ENCODE data around the gene PHF20. TPM values are rescaled to one million over a fixed set of nuclear protein-coding genes. Genes with fewer than 3 reads are reported as not detected.

Gene PHF20
- total and polyA plus RNA-seq, 12 donors, result 23.4 to 44.7 (median 36.0) TPM

- H3K36me3 ChIP-seq, result peaks cover 0 to 62% (median 10%) of the 10 kb centered on the region in 9 donors
- no peaks in the 10 kb centered on the region for H3K27me3 ChIP-seq
- intact Hi-C loops (cut with DNase I), result loop anchor here in 1 of 10 donors (2.0 kb wide), 1 partner anchor 43 kb away; no protein-coding TSS in a partner anchor
- 90 to 97% methylated on average over 4 of the region's 4 CpGs for WGBS, 2 donors
- H3K4me1 ChIP-seq, result peaks cover 0 to 21% (median 11%) of the 10 kb centered on the region in 9 donors
- H3K4me3 ChIP-seq, result no peak overlapping the region
- ATAC-seq (peak in 3 of 8 donors; percentile 16 to 89 (median 31)), DNase-seq (no peak)
- H3K9me3 ChIP-seq, result no peaks in the 10 kb centered on the region
- TF ChIP-seq, protein P1, sequence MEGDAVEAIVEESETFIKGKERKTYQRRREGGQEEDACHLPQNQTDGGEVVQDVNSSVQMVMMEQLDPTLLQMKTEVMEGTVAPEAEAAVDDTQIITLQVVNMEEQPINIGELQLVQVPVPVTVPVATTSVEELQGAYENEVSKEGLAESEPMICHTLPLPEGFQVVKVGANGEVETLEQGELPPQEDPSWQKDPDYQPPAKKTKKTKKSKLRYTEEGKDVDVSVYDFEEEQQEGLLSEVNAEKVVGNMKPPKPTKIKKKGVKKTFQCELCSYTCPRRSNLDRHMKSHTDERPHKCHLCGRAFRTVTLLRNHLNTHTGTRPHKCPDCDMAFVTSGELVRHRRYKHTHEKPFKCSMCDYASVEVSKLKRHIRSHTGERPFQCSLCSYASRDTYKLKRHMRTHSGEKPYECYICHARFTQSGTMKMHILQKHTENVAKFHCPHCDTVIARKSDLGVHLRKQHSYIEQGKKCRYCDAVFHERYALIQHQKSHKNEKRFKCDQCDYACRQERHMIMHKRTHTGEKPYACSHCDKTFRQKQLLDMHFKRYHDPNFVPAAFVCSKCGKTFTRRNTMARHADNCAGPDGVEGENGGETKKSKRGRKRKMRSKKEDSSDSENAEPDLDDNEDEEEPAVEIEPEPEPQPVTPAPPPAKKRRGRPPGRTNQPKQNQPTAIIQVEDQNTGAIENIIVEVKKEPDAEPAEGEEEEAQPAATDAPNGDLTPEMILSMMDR (IDR thresholded peaks at IDR 0.05), result no peak
- no peak overlapping the region for H3K27ac ChIP-seq
These were observed 130.1 kb downstream of the PHF20 start for GRCh38 chr20:35901678-35902544.

DNA sequence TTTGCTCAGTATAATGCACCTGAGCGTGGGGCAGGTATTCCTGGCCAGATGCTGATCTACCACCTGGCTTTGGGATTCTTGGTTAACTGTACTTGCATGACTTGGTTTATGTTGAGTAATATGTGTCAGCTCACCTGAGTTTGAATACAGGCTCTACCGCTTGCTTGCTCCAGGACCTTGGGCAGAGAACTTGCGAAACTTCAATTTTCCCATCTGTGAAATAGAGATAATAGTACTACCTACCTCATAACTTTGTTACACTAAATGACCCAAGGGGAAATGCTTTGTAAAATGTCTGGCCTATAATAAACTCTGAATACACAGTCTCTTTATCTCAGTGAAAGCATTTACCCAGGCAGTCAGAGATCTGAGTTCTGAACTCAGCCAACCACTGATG is 130.7 kb downstream of the PHF20 start:
- no peak overlapping the region for H3K27ac ChIP-seq
- H3K27me3 ChIP-seq, result no peaks in the 10 kb centered on the region
- no peak overlapping the region for H3K4me3 ChIP-seq
- 96 to 99% methylated on average over 3 of the region's 3 CpGs for WGBS, 2 donors
- TF ChIP-seq, protein P1 (IDR thresholded peaks at IDR 0.05), result no peak
- DNase-seq (no peak), ATAC-seq (no peak)
- intact Hi-C loops (cut with DNase I), result loop anchor here in 1 of 10 donors (2.0 kb wide), 1 partner anchor 42 kb away; no protein-coding TSS in a partner anchor
- no peaks in the 10 kb centered on the region for H3K9me3 ChIP-seq
- peaks cover 0 to 62% (median 10%) of the 10 kb centered on the region in 9 donors for H3K36me3 ChIP-seq
- peaks cover 0 to 27% (median 17%) of the 10 kb centered on the region in 9 donors for H3K4me1 ChIP-seq

DNA sequence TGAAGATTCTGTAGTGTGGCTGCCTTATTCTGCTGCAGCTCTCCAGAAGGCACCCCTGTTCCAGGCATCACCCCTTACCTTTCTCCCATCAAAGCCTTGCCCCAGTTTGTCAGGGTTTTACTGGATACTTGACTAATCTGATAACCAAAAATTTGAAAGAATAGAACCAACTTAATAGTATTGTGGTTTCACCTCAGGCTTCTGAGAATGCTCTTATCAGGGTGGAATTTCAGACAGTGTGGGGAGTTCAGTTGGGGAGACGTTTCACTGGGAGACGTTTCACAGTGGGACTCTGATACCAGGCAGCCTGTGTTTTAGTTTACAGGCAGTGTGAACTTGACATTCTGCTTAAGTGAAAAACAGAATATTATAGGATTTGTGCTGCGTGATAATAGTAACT is 132.0 kb downstream of the PHF20 start:
- no peak overlapping the region for H3K4me3 ChIP-seq
- TF ChIP-seq, protein P1 (IDR thresholded peaks at IDR 0.05), result no peak
- H3K4me1 ChIP-seq, result peaks cover 0 to 32% (median 25%) of the 10 kb centered on the region in 9 donors
- no peaks in the 10 kb centered on the region for H3K9me3 ChIP-seq
- no peak overlapping the region for H3K27ac ChIP-seq
- H3K36me3 ChIP-seq, result peaks cover 0 to 61% (median 10%) of the 10 kb centered on the region in 9 donors
- intact Hi-C loops (cut with DNase I), result loop anchor here in 1 of 10 donors (2.0 kb wide), 1 partner anchor 41 kb away; no protein-coding TSS in a partner anchor
- WGBS, 2 donors, result 51 to 72% methylated on average over 3 of the region's 3 CpGs
- DNase-seq, result no peak
- no peak for ATAC-seq
- no peaks in the 10 kb centered on the region for H3K27me3 ChIP-seq

GRCh38 chr20:35904982-35905663 is 133.3 kb downstream of the PHF20 start:
- peaks cover 0 to 32% (median 25%) of the 10 kb centered on the region in 9 donors for H3K4me1 ChIP-seq
- intact Hi-C loops (cut with DNase I), result no loop called here
- 96% methylated on average over 4 of the region's 4 CpGs for WGBS, 2 donors
- H3K36me3 ChIP-seq, result peaks cover 0 to 51% (median 0%) of the 10 kb centered on the region in 9 donors
- DNase-seq, result no peak
- no peaks in the 10 kb centered on the region for H3K27me3 ChIP-seq
- no peak overlapping the region for H3K27ac ChIP-seq
- TF ChIP-seq, protein P1 (IDR thresholded peaks at IDR 0.05), result no peak
- no peaks in the 10 kb centered on the region for H3K9me3 ChIP-seq
- H3K4me3 ChIP-seq, result no peak overlapping the region
- no peak for ATAC-seq
